Measurements from ENCODE around the gene ECSIT.

- TF ChIP-seq EP300 (IDR thresholded peaks at IDR 0.05) (no peak), CTCF (IDR thresholded peaks at IDR 0.05) (no peak), SMC3 (IDR thresholded peaks at IDR 0.05) (no peak), POLR2A (IDR thresholded peaks at IDR 0.05; ENCODE audit: low read length) (no peak), JUN (IDR thresholded peaks at IDR 0.05) (no peak), ZC3H11A (IDR thresholded peaks at IDR 0.05) (no peak), BHLHE40 (IDR thresholded peaks at IDR 0.05; ENCODE audit: low read depth, low read length) (no peak), RAD21 (conservative IDR thresholded peaks at IDR 0.05 in 1 of 2, IDR thresholded peaks at IDR 0.05 in 1 of 2) (no peak), PBX3 (IDR thresholded peaks at IDR 0.05) (no peak), MAX (IDR thresholded peaks at IDR 0.05) (no peak), CHD4 (IDR thresholded peaks at IDR 0.05; ENCODE audit: borderline replicate concordance) (no peak), ZNF302 (CRISPR knock-in tag; IDR thresholded peaks at IDR 0.05) (no peak), USF2 (IDR thresholded peaks at IDR 0.05) (no peak)
Measured at GRCh38 chr19:11576227-11576626, 47.3 kb upstream of the ECSIT start.
